HG02798 (cell line): Measurements from ENCODE around the gene USF1.

Source experiments
- ATAC-seq: cut with Tn5 transposase; IDR thresholded peaks from one replicate; pipeline ENCODE4 v1.9.1; 2021; ENCODE audit warnings: mild to moderate bottlenecking; ENCODE audit not compliant: unreplicated experiment, poor library complexity

The USF1 gene

GRCh38 chr1:161045736-161046604 lies at the start of gene USF1:
USF1 (minus strand) TSS chr1:161045977; CDS start chr1:161043275, 2,702 bp downstream.
- ATAC-seq: peak; percentile 80

GRCh38 chr1:161095230-161095629 lies 49.5 kb upstream of the USF1 start:
- no peak for ATAC-seq

GRCh38 chr1:161094481-161094880 lies 48.7 kb upstream of the USF1 start:
- no peak for ATAC-seq

- ATAC-seq: no peak
Observed at GRCh38 chr1:161092621-161093028, 46.8 kb upstream of the USF1 start.

GRCh38 chr1:161091796-161092507 lies 46.2 kb upstream of the USF1 start:
- ATAC-seq: no peak

GRCh38 chr1:161091093-161091492 lies 45.3 kb upstream of the USF1 start:
- ATAC-seq: no peak

GRCh38 chr1:161090617-161091016 lies 44.8 kb upstream of the USF1 start:
- no peak for ATAC-seq

GRCh38 chr1:161089938-161090337 lies 44.2 kb upstream of the USF1 start:
- ATAC-seq: no peak

- no peak for ATAC-seq
Observed at GRCh38 chr1:161089251-161089924, 43.6 kb upstream of the USF1 start, which contains the start of gene NECTIN4. NECTIN4 (minus strand) TSS chr1:161089558; CDS start chr1:161089296, 262 bp downstream.

- ATAC-seq: no peak
Observed at GRCh38 chr1:161088587-161089110, 42.9 kb upstream of the USF1 start.

GRCh38 chr1:161086457-161086856 lies 40.7 kb upstream of the USF1 start:
- no peak for ATAC-seq

- no peak for ATAC-seq
Observed at GRCh38 chr1:161085165-161085564, 39.4 kb upstream of the USF1 start.

GRCh38 chr1:161084597-161084988 lies 38.8 kb upstream of the USF1 start:
- no peak for ATAC-seq

- no peak for ATAC-seq
Observed at GRCh38 chr1:161083748-161084596, 38.2 kb upstream of the USF1 start.

GRCh38 chr1:161082996-161083747 lies 37.4 kb upstream of the USF1 start:
- ATAC-seq: no peak

- ATAC-seq: no peak
Observed at GRCh38 chr1:161082483-161082882, 36.7 kb upstream of the USF1 start.

- no peak for ATAC-seq
Observed at GRCh38 chr1:161081519-161081918, 35.7 kb upstream of the USF1 start.

GRCh38 chr1:161080441-161081405 lies 34.9 kb upstream of the USF1 start:
- no peak for ATAC-seq
